GM21717 (cell line): ENCODE data around the gene AURKA.
"Not testable (repeated sequence)": the region's sequence is repeated elsewhere in the genome, so short reads cannot be mapped to it uniquely, and the experiment has no call there.

ENCODE experiments used
- ATAC-seq: cut with Tn5 transposase; IDR thresholded peaks from one replicate; pipeline ENCODE4 v1.9.1; 2021; ENCODE audit warnings: mild to moderate bottlenecking, moderate library complexity; ENCODE audit not compliant: unreplicated experiment

The AURKA gene

GRCh38 chr20:56391596-56392131 is 351 bp downstream of the AURKA start:
- ATAC-seq, result peak; percentile 41

- no peak for ATAC-seq
These were observed 978 bp downstream of the AURKA start for GRCh38 chr20:56391037-56391436.

DNA sequence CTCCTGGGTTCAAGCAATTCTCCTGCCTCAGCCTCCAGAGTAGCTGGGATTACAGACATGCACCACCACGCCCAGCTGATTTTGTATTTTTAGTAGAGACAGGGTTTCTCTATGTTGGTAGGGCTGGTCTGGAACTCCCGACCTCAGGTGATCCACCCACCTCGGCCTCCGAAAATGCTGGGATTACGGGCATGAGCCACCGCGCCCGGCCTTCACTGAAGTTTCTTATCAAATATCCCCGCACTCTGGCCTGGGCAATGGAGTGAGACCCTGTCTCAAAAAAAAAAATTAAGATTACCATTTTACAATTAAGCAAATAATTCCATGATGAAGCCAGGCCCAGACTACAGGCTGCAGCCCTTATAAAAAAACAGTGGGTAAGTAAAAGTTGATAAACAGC is 1.6 kb downstream of the AURKA start:
- ATAC-seq, result not testable (repeated sequence)

GRCh38 chr20:56389807-56390206 is 2.2 kb downstream of the AURKA start:
- no peak for ATAC-seq

DNA sequence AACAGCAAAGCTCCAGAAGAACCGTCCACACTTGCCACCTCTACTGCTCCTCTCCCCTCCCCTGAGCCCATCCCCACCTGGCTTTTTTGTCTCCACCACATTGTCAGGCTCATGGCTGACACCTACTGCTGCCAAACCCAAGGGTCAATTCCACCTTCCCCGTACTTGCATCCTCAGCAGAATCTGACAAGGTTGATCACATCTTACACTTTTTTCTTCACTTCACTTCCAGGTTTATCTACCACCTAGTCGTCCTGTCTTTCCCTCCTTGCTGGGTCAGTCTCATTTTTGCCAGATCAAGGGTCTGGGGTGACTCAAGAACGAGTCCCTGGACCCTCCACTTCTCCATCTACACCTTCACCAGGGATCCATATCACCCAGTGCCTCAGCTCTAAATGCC is 3.1 kb downstream of the AURKA start:
- ATAC-seq, result no peak

- ATAC-seq, result no peak
These were observed 5.8 kb downstream of the AURKA start for GRCh38 chr20:56386219-56386618.

- ATAC-seq, result no peak
These were observed 6.9 kb downstream of the AURKA start for GRCh38 chr20:56385130-56385529.

DNA sequence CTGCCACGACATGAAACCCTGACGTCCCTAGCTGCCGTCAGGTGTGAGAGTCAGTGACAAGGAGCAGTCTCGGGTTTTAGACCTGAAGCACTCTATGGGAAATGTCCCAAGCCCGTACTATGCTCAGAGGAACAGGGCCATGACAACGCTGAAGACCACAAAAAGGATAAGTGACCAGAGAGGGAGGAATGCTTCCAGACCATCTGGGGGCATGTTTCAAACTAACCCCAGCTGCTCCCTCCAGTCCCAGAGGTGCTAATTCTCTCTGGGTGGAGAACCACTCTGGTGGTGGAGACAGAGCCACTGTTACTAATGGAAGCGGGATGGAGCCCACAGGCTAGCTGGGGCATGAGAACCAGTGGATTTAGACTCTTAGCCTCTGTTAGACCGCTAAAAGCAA is 8.7 kb downstream of the AURKA start:
- no peak for ATAC-seq

- ATAC-seq, result no peak
These were observed 9.3 kb downstream of the AURKA start for GRCh38 chr20:56382696-56383095.

DNA sequence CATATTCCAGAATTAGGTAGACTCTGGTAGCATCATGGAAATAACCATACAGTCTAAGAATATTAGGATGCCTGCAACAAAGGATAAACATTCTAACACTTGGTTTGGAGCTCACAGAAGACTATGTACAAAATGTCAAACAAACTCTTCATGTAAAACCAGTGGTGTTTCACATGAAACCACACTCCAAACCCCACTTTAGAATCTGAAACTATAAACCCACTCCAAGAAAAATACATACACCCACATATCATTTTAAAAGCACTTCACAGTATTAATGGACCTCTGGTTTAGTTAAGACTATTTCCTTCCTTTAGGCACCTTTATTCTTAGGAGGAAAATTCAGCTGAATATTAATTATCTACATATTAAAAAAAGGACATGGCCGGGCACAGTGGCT is 10.5 kb downstream of the AURKA start:
- ATAC-seq, result no peak

GRCh38 chr20:56380375-56380774 is 11.6 kb downstream of the AURKA start:
- no peak for ATAC-seq

DNA sequence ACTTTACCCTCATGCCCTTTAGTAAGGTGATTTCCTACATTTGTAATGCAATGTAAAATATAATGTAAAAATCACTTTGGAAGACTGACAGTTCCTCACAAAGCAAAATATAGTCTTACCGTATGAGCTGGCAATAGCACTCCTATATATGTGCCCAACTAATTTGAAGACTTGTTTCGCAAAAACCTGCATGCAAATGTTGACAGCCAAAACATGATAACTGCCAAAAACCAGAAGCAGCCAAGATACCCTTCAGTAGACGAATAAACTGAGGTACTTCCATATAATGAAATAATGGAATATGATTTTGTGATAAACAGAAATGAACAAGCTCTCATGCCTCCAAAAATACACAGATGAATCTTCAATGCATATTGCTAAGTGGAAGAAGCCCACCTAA is 13.6 kb downstream of the AURKA start:
- ATAC-seq, result no peak

DNA sequence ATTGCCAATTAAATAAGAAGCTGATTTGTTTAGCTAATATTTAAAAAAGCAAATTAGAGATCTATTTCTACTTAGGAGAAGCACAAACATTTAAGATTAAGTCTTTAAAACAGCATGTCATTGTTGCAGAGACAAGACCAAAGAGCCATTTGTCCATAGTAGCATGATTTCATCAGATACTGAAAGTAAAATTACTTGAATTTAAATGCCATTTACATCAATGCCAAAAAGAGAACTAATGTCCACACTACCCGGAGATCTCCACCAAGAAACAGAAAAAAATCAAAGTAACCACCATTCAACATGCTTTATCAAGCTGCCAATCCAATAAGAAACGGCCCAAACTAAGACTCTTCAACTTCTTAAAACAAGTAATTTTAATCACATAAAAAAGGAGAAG is 15.7 kb downstream of the AURKA start:
- no peak for ATAC-seq

- ATAC-seq, result peak; percentile 61
These were observed 18.1 kb downstream of the AURKA start for GRCh38 chr20:56373942-56374341.

GRCh38 chr20:56372850-56373249 is 19.2 kb downstream of the AURKA start:
- no peak for ATAC-seq

- ATAC-seq, result no peak
These were observed 20.0 kb downstream of the AURKA start for GRCh38 chr20:56371977-56372376.

DNA sequence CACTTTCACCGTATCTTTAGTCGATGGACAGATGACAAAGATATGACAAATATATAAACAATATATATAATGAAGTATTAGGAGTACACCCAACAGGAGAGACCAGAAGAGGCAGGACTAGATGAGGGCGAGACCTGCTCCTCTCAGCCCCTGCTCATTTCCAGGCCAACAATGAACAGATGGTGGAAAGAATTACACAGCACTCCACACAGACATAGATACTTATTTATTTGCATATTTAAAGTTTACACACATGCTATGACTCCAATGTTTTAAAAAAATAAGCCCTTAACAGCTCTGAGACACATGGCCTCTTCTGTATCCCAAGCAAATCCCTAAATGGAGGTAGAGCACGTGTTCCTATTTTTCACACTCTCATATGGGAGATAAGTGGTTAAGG is 22.8 kb downstream of the AURKA start:
- ATAC-seq, result no peak

DNA sequence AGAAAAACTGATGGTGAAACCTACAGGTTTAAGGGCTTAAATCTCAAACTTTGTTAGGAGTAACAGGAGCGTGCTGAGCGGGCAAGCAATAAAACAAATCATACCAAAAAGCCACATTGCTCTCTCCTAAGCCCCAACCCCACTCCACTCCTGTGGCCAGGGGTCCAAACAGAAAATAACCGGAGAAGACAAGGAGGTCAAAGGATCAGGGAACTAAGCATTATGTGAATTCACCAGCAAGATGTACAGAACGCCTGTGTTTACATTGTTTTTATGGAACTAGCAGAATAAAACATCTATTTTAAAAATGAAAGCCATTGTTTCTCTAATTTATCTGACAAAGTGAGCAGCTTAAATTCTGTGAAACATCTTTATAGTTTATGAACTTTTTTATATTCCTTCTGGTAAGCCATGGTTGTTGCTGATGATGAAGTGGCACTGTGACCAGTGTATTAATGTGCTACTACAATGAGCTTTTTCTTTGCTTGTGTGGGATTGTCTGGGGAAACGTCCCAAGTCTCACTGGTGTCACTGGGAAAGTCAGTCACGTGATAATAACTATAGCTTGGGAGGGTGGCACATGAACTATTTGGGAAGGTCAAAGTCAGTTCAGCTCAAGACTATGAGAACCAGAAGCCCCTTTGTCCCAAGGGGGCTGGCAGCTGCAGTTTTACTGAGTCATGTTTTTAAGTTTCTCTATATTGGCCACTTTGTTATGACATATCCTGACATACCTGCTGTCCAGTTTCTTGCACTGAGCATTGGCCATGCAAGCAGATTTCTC is 23.5 kb downstream of the AURKA start:
- no peak for ATAC-seq

DNA sequence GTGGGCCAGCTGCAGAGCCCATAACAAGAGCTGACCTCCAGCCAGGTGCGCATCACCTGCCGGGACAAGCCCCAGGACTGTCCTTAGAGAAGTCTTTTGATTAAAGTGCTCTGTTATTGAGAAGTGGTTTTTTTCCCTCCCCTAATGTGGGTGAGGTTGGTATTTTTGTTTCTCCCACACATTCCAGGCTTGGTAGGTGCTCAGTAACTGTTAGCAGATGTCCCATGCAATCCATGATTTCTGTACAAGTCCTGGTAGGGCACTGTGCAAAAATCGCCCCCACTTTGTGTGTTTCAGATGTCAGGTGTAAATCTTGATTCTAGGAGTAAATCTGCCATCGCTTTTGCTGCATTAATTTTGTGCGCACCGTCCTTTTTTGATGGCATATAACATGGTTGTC is 28.5 kb downstream of the AURKA start:
- no peak for ATAC-seq

DNA sequence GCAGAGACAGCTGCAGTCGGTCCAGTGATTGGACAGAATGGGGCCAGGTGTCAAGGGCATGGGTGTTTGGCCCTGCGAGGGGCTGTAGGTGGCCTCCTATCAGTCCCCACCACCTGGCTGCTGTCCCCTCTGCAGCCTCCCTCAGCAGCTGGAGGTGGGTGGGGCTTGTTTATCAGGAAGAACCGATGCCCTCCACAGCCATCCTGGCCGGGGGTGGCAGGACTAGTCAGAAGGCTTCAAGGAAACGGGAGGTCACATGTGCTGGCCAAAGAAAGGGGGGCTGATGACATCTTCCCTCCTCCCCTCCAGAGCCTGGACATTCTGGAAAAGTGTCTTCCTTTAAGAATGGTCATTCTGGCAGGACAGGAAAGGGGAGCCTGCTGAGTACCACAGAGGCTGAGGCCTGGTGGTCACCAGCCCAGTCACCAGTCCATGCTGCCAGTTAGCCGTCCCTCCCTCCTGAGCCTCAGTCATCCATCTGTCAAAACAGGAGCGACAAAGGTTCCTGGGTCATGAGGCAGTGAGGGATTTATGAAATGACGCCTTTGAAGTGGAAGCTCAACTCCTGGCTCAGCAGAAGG is 29.1 kb downstream of the AURKA start:
- ATAC-seq, result no peak

GRCh38 chr20:56361900-56362299 is 30.1 kb downstream of the AURKA start:
- ATAC-seq, result no peak

- no peak for ATAC-seq
These were observed 31.2 kb downstream of the AURKA start for GRCh38 chr20:56360908-56361205.
